HG03060 (cell line): ENCODE data around the gene PSIP1.
"Not testable (repeated sequence)": the region's sequence is repeated elsewhere in the genome, so short reads cannot be mapped to it uniquely, and the experiment has no call there.

ENCODE experiments used
- ATAC-seq: cut with Tn5 transposase; IDR thresholded peaks from one replicate; pipeline ENCODE4 v1.9.1; 2021; ENCODE audit warnings: low read depth, moderate number of reproducible peaks; ENCODE audit not compliant: unreplicated experiment

The PSIP1 gene

GRCh38 chr9:15442264-15442663 is 68.5 kb downstream of the PSIP1 start:
- ATAC-seq: not testable (repeated sequence)

GRCh38 chr9:15441841-15442240 is 68.9 kb downstream of the PSIP1 start:
- ATAC-seq: not testable (repeated sequence)

GRCh38 chr9:15438891-15439290 is 71.9 kb downstream of the PSIP1 start:
- no peak for ATAC-seq

- no peak for ATAC-seq
These were observed 77.1 kb downstream of the PSIP1 start for GRCh38 chr9:15433661-15434060.

- no peak for ATAC-seq
These were observed 77.6 kb downstream of the PSIP1 start for GRCh38 chr9:15433191-15433590.

- ATAC-seq: no peak
These were observed 79.6 kb downstream of the PSIP1 start for GRCh38 chr9:15430920-15431844.

- not testable (repeated sequence) for ATAC-seq
These were observed 83.1 kb downstream of the PSIP1 start for GRCh38 chr9:15427702-15428101.

- ATAC-seq: no peak
These were observed 84.8 kb downstream of the PSIP1 start for GRCh38 chr9:15426019-15426418.

GRCh38 chr9:15423231-15423985 is 87.4 kb downstream of the PSIP1 start:
- peak; percentile 1 for ATAC-seq

GRCh38 chr9:15422372-15423230 is 88.2 kb downstream of the PSIP1 start, which contains the start of gene SNAPC3:
SNAPC3 (plus strand) TSS chr9:15422876; CDS start chr9:15422880, 4 bp downstream.
- peak; percentile 97 for ATAC-seq

- ATAC-seq: no peak
These were observed 88.8 kb downstream of the PSIP1 start for GRCh38 chr9:15421990-15422371.

- no peak for ATAC-seq
These were observed 89.2 kb downstream of the PSIP1 start for GRCh38 chr9:15421532-15421931.

GRCh38 chr9:15420796-15421195 is 90.0 kb downstream of the PSIP1 start:
- ATAC-seq: no peak

- ATAC-seq: no peak
These were observed 93.1 kb downstream of the PSIP1 start for GRCh38 chr9:15417626-15418025.

GRCh38 chr9:15416880-15417279 is 93.9 kb downstream of the PSIP1 start:
- no peak for ATAC-seq
